ENCODE results near the gene CLDN6. TPM values are rescaled to one million over a fixed set of nuclear protein-coding genes. Genes with fewer than 3 reads are reported as not detected.

The CLDN6 gene
- total RNA-seq, 2 experiments from 2014 or later, result not detected

- no peaks in the 10 kb centered on the region; the same call in 1 of the 2 replicates for H4K20me1 ChIP-seq (ENCODE audit: insufficient read depth, low read length)
- intact Hi-C loops (cut with micrococcal nuclease; ENCODE audit: unreplicated experiment), result no loop called here
- H3K36me3 ChIP-seq (ENCODE audit: insufficient read depth, low read length), result peaks cover 16% of the 10 kb centered on the region
- no peak overlapping the region for H3K4me2 ChIP-seq (ENCODE audit: low read length)
- no peak overlapping the region for H3K4me3 ChIP-seq (ENCODE audit: low read depth, low read length, poor library complexity, severe bottlenecking)
- no peak overlapping the region for H2AFZ ChIP-seq (ENCODE audit: low read length)
- H3K9me3 ChIP-seq (ENCODE audit: low read length), result no peaks in the 10 kb centered on the region
- peaks cover 42% of the 10 kb centered on the region for H3K4me1 ChIP-seq (ENCODE audit: insufficient read depth, low read length, poor library complexity, severe bottlenecking)
- ChIA-PET POLR2A (interaction anchor here (0.7 kb wide), 1 partner anchor 110 kb away, joined by 3 read pairs; no protein-coding TSS in a partner anchor), CTCF (ENCODE audit: unreplicated experiment) (interaction anchor here (0.6 to 1.0 kb wide), 3 partner anchors 18 to 157 kb away, joined by 3 to 4 read pairs (median 3); no protein-coding TSS in a partner anchor)
- H3K27ac ChIP-seq (ENCODE audit: low read depth, low read length, poor library complexity, severe bottlenecking), result no peak overlapping the region
- no peak for TF ChIP-seq EZH2phosphoT487 (IDR thresholded peaks at IDR 0.05; ENCODE audit: borderline replicate concordance, low read depth, low read length)
- no peaks in the 10 kb centered on the region for H3K9me2 ChIP-seq (ENCODE audit: insufficient read depth, low read length)
- H3K79me2 ChIP-seq (ENCODE audit: insufficient read depth, low read depth, low read length), result no peaks in the 10 kb centered on the region
- BruUV-seq (replicated peaks), result no TSS peak
- DNase-seq (ENCODE audit: low spot score), result no peak
Observed at GRCh38 chr16:3025032-3026002, 7.3 kb upstream of the CLDN6 start.

DNA sequence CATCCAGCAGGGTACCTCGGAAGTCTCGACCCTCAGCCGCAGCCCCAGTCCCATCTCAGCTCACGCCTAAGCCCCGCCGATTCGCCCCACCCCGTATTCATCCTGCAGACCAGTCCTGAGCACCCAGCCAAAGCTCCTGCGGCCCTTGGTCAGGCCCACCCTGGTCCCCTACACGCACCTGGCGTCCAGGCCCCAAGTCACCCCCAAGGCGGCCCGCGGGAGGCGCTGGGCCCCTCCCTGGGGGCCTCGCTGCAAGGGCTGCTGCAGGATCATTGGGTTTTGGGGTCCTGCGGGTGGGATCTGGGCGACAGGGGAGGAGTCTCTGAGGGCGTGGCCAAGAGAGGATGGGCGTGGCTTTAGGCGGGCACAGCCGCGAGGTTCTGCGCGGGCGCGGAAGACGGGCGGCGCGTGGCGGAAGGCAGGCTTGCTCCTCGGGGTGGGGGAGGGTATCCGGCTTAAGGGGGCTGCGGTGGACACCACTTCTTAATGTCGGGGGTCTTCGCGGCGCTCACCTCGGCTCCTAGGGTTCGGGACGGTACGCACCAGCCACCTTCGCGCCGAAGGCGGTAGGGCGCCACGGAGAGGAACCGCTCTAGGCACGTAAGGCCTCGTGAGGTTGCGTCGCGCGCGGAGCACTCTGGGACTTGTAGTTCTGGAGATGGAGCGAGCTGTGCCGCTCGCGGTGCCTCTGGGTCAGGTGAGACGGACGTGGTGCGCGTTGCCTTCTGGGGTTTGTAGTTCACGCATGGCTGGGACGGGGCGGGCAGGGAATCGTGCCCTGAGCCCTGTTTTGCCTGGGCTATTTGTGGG lies 5.9 kb upstream of the CLDN6 start, which contains the start of the genes HCFC1R1 and THOC6:
Gene HCFC1R1 (minus strand): TSS at position 274 of the 810 bp plus-strand sequence. CDS start 1 bp downstream, at position 273.
Gene THOC6 (plus strand): TSS at position 367 of the 810 bp plus-strand sequence. CDS start 292 bp downstream, at position 659.
- no peaks in the 10 kb centered on the region for H3K9me2 ChIP-seq (ENCODE audit: insufficient read depth, low read length)
- H3K79me2 ChIP-seq (ENCODE audit: insufficient read depth, low read depth, low read length), result no peaks in the 10 kb centered on the region
- TSS peak; percentile 93 for BruUV-seq (replicated peaks)
- no peaks in the 10 kb centered on the region; the same call in 1 of the 2 replicates for H4K20me1 ChIP-seq (ENCODE audit: insufficient read depth, low read length)
- DNase-seq (ENCODE audit: low spot score), result peak; percentile 99
- peak within 1 kb of the TSS; percentile 72 for H3K4me3 ChIP-seq (ENCODE audit: low read depth, low read length, poor library complexity, severe bottlenecking)
- H3K4me1 ChIP-seq (ENCODE audit: insufficient read depth, low read length, poor library complexity, severe bottlenecking), result peaks cover 43% of the 10 kb centered on the region
- ChIA-PET POLR2A (interaction anchor here (0.6 to 1.2 kb wide), 2 partner anchors 12 to 111 kb away, joined by 3 to 4 read pairs; partner anchors contain the start of gene ZNF213), CTCF (ENCODE audit: unreplicated experiment) (interaction anchor here (1.0 kb wide), 1 partner anchor 20 kb away, joined by 4 read pairs; no protein-coding TSS in a partner anchor)
- intact Hi-C loops (cut with micrococcal nuclease; ENCODE audit: unreplicated experiment), result no loop called here
- TF ChIP-seq CTCF (conservative IDR thresholded peaks at IDR 0.05; ENCODE audit: low read length), result no peak
- no peak for TF ChIP-seq EZH2phosphoT487 (IDR thresholded peaks at IDR 0.05; ENCODE audit: borderline replicate concordance, low read depth, low read length)
- H3K9me3 ChIP-seq (ENCODE audit: low read length), result no peaks in the 10 kb centered on the region
- H3K36me3 ChIP-seq (ENCODE audit: insufficient read depth, low read length), result peaks cover 16% of the 10 kb centered on the region
- H3K27ac ChIP-seq (ENCODE audit: low read depth, low read length, poor library complexity, severe bottlenecking), result peak within 1 kb of the TSS; percentile 67
- peak within 1 kb of the TSS; percentile 61 for H2AFZ ChIP-seq (ENCODE audit: low read length)
- peak within 1 kb of the TSS; percentile 92 for H3K4me2 ChIP-seq (ENCODE audit: low read length)

GRCh38 chr16:3023415-3023668 lies 5.4 kb upstream of the CLDN6 start:
- Histone ChIP-seq H3K27ac (ENCODE audit: low read depth, low read length, poor library complexity, severe bottlenecking) (peak overlapping the region; percentile 67), H3K79me2 (ENCODE audit: insufficient read depth, low read depth, low read length) (no peaks in the 10 kb centered on the region), H3K36me3 (ENCODE audit: insufficient read depth, low read length) (peaks cover 16% of the 10 kb centered on the region), H4K20me1 (ENCODE audit: insufficient read depth, low read length) (no peaks in the 10 kb centered on the region), H3K4me3 (ENCODE audit: low read depth, low read length, poor library complexity, severe bottlenecking) (peak overlapping the region; percentile 72), H2AFZ (ENCODE audit: low read length) (peak overlapping the region; percentile 61; the same call in 1 of the 2 replicates), H3K4me2 (ENCODE audit: low read length) (peak overlapping the region; percentile 92), H3K9me2 (ENCODE audit: insufficient read depth, low read length) (no peaks in the 10 kb centered on the region), H3K4me1 (ENCODE audit: insufficient read depth, low read length, poor library complexity, severe bottlenecking) (peaks cover 38% of the 10 kb centered on the region), H3K9me3 (ENCODE audit: low read length) (no peaks in the 10 kb centered on the region)
- BruUV-seq (replicated peaks), result no TSS peak
- ChIA-PET CTCF (ENCODE audit: unreplicated experiment) (no interaction called here), POLR2A (interaction anchor here (0.5 to 1.2 kb wide), 2 partner anchors 51 to 112 kb away, joined by 3 to 4 read pairs; partner anchors contain the start of gene ZNF213)
- no peak for DNase-seq (ENCODE audit: low spot score)
- intact Hi-C loops (cut with micrococcal nuclease; ENCODE audit: unreplicated experiment), result no loop called here
- TF ChIP-seq CTCF (conservative IDR thresholded peaks at IDR 0.05; ENCODE audit: low read length) (no peak), EZH2phosphoT487 (IDR thresholded peaks at IDR 0.05; ENCODE audit: borderline replicate concordance, low read depth, low read length) (no peak)
